ENCODE results near the gene GADL1.

GADL1 gene

DNA sequence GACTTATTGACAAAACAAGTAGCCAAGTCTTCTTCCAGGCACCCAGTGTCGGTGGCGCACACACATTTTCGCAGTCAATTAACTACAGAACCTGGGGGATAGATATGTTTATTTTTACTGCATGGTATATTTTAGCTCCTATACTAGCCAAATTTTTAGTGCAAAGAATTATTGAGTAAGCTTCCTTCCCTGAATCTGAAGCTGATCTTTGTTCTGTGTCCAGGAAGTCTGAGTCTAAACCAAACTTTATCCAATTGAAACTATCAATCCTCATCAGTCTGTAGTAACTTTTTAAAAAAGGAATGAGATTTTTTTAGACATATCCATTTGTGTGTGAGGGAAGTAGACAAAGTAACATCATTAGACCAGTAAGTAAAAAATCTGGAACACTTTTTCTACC is 133.1 kb downstream of the GADL1 start:
- Histone ChIP-seq H3K4me3 (ENCODE audit: low read depth, low read length) (no peak overlapping the region), H3K9me3 (ENCODE audit: control insufficient read depth, insufficient read depth, low read depth, low read length) (no peaks in the 10 kb centered on the region), H3K27ac (ENCODE audit: extremely low read depth, low read depth, low read length) (no peak overlapping the region), H3K36me3 (ENCODE audit: control insufficient read depth in 2 of 2, insufficient read depth in 1 of 2, low read length in 2 of 2) (no peaks in the 10 kb centered on the region), H3K4me1 (ENCODE audit: control insufficient read depth, insufficient read depth, low read length) (no peaks in the 10 kb centered on the region)
- CTCF ChIA-PET = interaction anchor here (1.2 kb wide), 1 partner anchor 9 kb away, joined by 4 read pairs; no protein-coding TSS in a partner anchor
- POLR2A ChIA-PET = no interaction called here
- TF ChIP-seq KLF7 (tag by site-specific recombination; IDR thresholded peaks at IDR 0.05; ENCODE audit: borderline replicate concordance) (no peak), ZNF175 (tag by site-specific recombination; IDR thresholded peaks at IDR 0.05) (no peak), ZNF660 (tag by site-specific recombination; IDR thresholded peaks at IDR 0.05) (no peak), EGR2 (tag by site-specific recombination; IDR thresholded peaks at IDR 0.05; ENCODE audit: low read depth) (no peak), ZNF292 (tag by site-specific recombination; IDR thresholded peaks at IDR 0.05; ENCODE audit: borderline replicate concordance, low read depth) (no peak), ZNF777 (tag by site-specific recombination; IDR thresholded peaks at IDR 0.05; ENCODE audit: borderline replicate concordance) (no peak), SCRT2 (tag by site-specific recombination; IDR thresholded peaks at IDR 0.05) (no peak), ZNF37A (tag by site-specific recombination; IDR thresholded peaks at IDR 0.05) (no peak), ZNF157 (tag by site-specific recombination; IDR thresholded peaks at IDR 0.05) (no peak), ZNF121 (tag by site-specific recombination; IDR thresholded peaks at IDR 0.05) (no peak)
- TF ChIP-seq, protein P1, sequence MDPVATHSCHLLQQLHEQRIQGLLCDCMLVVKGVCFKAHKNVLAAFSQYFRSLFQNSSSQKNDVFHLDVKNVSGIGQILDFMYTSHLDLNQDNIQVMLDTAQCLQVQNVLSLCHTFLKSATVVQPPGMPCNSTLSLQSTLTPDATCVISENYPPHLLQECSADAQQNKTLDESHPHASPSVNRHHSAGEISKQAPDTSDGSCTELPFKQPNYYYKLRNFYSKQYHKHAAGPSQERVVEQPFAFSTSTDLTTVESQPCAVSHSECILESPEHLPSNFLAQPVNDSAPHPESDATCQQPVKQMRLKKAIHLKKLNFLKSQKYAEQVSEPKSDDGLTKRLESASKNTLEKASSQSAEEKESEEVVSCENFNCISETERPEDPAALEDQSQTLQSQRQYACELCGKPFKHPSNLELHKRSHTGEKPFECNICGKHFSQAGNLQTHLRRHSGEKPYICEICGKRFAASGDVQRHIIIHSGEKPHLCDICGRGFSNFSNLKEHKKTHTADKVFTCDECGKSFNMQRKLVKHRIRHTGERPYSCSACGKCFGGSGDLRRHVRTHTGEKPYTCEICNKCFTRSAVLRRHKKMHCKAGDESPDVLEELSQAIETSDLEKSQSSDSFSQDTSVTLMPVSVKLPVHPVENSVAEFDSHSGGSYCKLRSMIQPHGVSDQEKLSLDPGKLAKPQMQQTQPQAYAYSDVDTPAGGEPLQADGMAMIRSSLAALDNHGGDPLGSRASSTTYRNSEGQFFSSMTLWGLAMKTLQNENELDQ (tag by site-specific recombination; IDR thresholded peaks at IDR 0.05; ENCODE audit: low read depth) = no peak

DNA sequence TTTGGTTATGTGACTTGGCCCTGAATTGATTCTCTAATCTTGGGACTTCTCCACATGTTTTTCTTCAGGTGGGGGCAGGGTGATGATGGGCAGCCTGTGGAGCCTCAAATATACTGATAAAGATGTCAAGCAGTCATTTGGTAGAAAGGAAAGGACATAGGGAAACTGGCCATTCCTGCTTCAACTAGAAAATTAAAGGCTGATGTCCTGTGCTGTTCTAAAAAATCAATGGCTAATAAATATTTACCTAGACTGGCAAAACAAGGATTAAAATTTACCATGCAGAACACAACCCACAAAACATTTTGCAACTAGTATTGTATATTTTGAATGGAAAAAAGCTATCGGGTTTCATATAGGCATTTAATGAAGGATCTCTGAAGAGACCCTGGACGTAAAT is 133.7 kb downstream of the GADL1 start:
- Histone ChIP-seq H3K4me1 (ENCODE audit: control insufficient read depth, insufficient read depth, low read length) (no peaks in the 10 kb centered on the region), H3K27ac (ENCODE audit: extremely low read depth, low read depth, low read length) (no peak overlapping the region), H3K9me3 (ENCODE audit: control insufficient read depth, insufficient read depth, low read depth, low read length) (no peaks in the 10 kb centered on the region), H3K4me3 (ENCODE audit: low read depth, low read length) (no peak overlapping the region), H3K36me3 (ENCODE audit: control insufficient read depth in 2 of 2, insufficient read depth in 1 of 2, low read length in 2 of 2) (no peaks in the 10 kb centered on the region)
- TF ChIP-seq ZNF560 (tag by site-specific recombination; IDR thresholded peaks at IDR 0.05; ENCODE audit: borderline replicate concordance) (no peak), ZNF404 (tag by site-specific recombination; IDR thresholded peaks at IDR 0.05) (no peak), HOXC10 (CRISPR knock-in tag; IDR thresholded peaks at IDR 0.05) (no peak), ZNF521 (tag by site-specific recombination; IDR thresholded peaks at IDR 0.05) (no peak)
- POLR2A ChIA-PET = no interaction called here
- CTCF ChIA-PET = interaction anchor here (1.2 kb wide), 1 partner anchor 9 kb away, joined by 4 read pairs; no protein-coding TSS in a partner anchor

DNA sequence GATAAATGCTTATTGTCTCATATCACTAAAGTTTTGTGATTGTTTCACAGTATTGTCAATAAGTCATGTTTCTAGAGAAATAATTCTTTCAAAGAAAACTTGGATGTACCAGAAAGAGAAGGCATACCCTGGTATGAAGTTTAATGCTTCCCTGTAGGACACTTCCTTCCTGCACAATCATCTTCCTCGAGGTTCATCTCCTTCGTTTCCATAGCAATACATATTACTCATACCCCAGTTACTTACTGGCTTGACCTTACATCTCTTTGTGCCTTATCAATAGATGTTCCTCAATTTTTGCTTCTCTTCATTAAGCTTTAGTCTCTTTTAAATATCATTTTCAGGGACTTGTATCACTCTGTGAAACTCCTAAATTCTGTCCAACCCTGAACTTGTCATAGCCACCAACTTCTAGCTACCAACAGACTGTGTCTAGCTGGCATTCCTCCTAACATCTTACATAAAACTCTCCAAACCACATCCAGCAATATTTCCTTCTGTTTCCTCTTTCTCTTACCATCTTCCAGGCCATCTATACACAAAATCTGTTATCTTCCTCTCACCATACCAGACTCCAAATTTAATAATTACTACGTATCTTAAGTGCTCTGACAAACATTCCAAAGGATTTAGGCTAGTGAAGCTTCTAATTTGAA is 134.3 kb downstream of the GADL1 start:
- no peaks in the 10 kb centered on the region for H3K36me3 ChIP-seq (ENCODE audit: control insufficient read depth in 2 of 2, insufficient read depth in 1 of 2, low read length in 2 of 2)
- ChIA-PET POLR2A (no interaction called here), CTCF (interaction anchor here (1.2 kb wide), 1 partner anchor 20 kb away, joined by 5 read pairs; no protein-coding TSS in a partner anchor)
- no peaks in the 10 kb centered on the region for H3K9me3 ChIP-seq (ENCODE audit: control insufficient read depth, insufficient read depth, low read depth, low read length)
- no peak overlapping the region for H3K27ac ChIP-seq (ENCODE audit: extremely low read depth, low read depth, low read length)
- no peak overlapping the region for H3K4me3 ChIP-seq (ENCODE audit: low read depth, low read length)
- H3K4me1 ChIP-seq (ENCODE audit: control insufficient read depth, insufficient read depth, low read length) = no peaks in the 10 kb centered on the region
- TF ChIP-seq, protein P2, sequence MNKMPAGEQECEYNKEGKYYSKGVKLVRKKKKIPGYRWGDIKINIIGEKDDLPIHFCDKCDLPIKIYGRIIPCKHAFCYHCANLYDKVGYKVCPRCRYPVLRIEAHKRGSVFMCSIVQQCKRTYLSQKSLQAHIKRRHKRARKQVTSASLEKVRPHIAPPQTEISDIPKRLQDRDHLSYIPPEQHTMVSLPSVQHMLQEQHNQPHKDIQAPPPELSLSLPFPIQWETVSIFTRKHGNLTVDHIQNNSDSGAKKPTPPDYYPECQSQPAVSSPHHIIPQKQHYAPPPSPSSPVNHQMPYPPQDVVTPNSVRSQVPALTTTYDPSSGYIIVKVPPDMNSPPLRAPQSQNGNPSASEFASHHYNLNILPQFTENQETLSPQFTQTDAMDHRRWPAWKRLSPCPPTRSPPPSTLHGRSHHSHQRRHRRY (tag by site-specific recombination; IDR thresholded peaks at IDR 0.05) = no peak
- no peak for TF ChIP-seq GLIS1 (tag by site-specific recombination; IDR thresholded peaks at IDR 0.05)
- no peak for TF ChIP-seq ZNF426 (tag by site-specific recombination; IDR thresholded peaks at IDR 0.05)
- TF ChIP-seq, protein P3, sequence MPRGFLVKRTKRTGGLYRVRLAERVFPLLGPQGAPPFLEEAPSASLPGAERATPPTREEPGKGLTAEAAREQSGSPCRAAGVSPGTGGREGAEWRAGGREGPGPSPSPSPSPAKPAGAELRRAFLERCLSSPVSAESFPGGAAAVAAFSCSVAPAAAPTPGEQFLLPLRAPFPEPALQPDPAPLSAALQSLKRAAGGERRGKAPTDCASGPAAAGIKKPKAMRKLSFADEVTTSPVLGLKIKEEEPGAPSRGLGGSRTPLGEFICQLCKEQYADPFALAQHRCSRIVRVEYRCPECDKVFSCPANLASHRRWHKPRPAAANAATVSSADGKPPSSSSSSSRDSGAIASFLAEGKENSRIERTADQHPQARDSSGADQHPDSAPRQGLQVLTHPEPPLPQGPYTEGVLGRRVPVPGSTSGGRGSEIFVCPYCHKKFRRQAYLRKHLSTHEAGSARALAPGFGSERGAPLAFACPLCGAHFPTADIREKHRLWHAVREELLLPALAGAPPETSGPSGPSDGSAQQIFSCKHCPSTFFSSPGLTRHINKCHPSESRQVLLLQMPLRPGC (tag by site-specific recombination; IDR thresholded peaks at IDR 0.05) = no peak
- TF ChIP-seq ZNF324 (tag by site-specific recombination; IDR thresholded peaks at IDR 0.05) = no peak
